Activated CD4-positive, CD25-positive, alpha-beta regulatory T cell treated with anti-CD3 and anti-CD28 coated beads, Interleukin-2, amount 50 U/mL, for 72 hours (primary cell): ENCODE results near the gene PFKP.

Experiments
- DNase-seq: peaks from one replicate; pipeline ENCODE4 v3.0.0; 2021

PFKP gene

GRCh38 chr10:3137958-3138726 lies 70.8 kb downstream of the PFKP start:
- DNase-seq = no peak

- DNase-seq = no peak
These were observed 72.0 kb downstream of the PFKP start for GRCh38 chr10:3139216-3139910.

GRCh38 chr10:3140280-3140679 lies 72.9 kb downstream of the PFKP start:
- DNase-seq = no peak

GRCh38 chr10:3141351-3142005 lies 74.1 kb downstream of the PFKP start:
- no peak for DNase-seq

GRCh38 chr10:3142146-3142875 lies 75.0 kb downstream of the PFKP start:
- no peak for DNase-seq

GRCh38 chr10:3143366-3143765 lies 76.0 kb downstream of the PFKP start:
- no peak for DNase-seq

GRCh38 chr10:3143791-3144434 lies 76.6 kb downstream of the PFKP start:
- DNase-seq = no peak

- no peak for DNase-seq
These were observed 78.0 kb downstream of the PFKP start for GRCh38 chr10:3145366-3145765.

- no peak for DNase-seq
These were observed 78.9 kb downstream of the PFKP start for GRCh38 chr10:3146289-3146688.

GRCh38 chr10:3147117-3147820 lies 79.9 kb downstream of the PFKP start:
- DNase-seq = no peak

- no peak for DNase-seq
These were observed 80.7 kb downstream of the PFKP start for GRCh38 chr10:3148041-3148440.

GRCh38 chr10:3148994-3149393 lies 81.6 kb downstream of the PFKP start:
- no peak for DNase-seq

- no peak for DNase-seq
These were observed 82.6 kb downstream of the PFKP start for GRCh38 chr10:3149918-3150317.

- no peak for DNase-seq
These were observed 83.0 kb downstream of the PFKP start for GRCh38 chr10:3150366-3150765.

- no peak for DNase-seq
These were observed 83.6 kb downstream of the PFKP start for GRCh38 chr10:3150961-3151360.

GRCh38 chr10:3151889-3152565 lies 84.7 kb downstream of the PFKP start:
- peak; percentile 25 for DNase-seq

GRCh38 chr10:3152566-3152935 lies 85.2 kb downstream of the PFKP start:
- DNase-seq = peak; percentile 1

GRCh38 chr10:3154666-3155065 lies 87.3 kb downstream of the PFKP start:
- no peak for DNase-seq

GRCh38 chr10:3159152-3159551 lies 91.8 kb downstream of the PFKP start:
- no peak for DNase-seq

GRCh38 chr10:3162533-3162932 lies 95.2 kb downstream of the PFKP start:
- DNase-seq = no peak

- DNase-seq = no peak
These were observed 96.5 kb downstream of the PFKP start for GRCh38 chr10:3163879-3164278.

GRCh38 chr10:3165196-3165595 lies 97.8 kb downstream of the PFKP start:
- no peak for DNase-seq
